ACHN (cell line): Measurements from ENCODE around the gene TRIM51G.
"Not testable (repeated sequence)": the region's sequence is repeated elsewhere in the genome, so short reads cannot be mapped to it uniquely, and the experiment has no call there.

ENCODE experiments used
- DNase-seq: peaks from one replicate; pipeline ENCODE4 v3.0.0-alpha.2; 2015
- in situ Hi-C: cut with HindIII; loops from 2 replicates; pipeline ENCODE4 v1.10.0; 2017; ENCODE audit warnings: low sequenced_read_pairs, low pct_ligation_motif_present, low pct_unique_long_range_greater_than_20kb

The TRIM51G gene

GRCh38 chr11:48983785-48984184, at the start of gene TRIM51G:
TSS of gene TRIM51G (minus strand) at chr11:48983885. CDS start at chr11:48981695, 2,190 bp downstream.
- in situ Hi-C loops, result not testable (repeated sequence)

GRCh38 chr11:49028523-49028922, 44.8 kb upstream of the TRIM51G start, which contains the start of gene TRIM49B:
TSS of gene TRIM49B (plus strand) at chr11:49028823. CDS start at chr11:49031600, 2,777 bp downstream.
- in situ Hi-C loops, DNase-seq: not testable (repeated sequence)

More at GRCh38 chr11:48983785-48984184, at the start of gene TRIM51G:
- not testable (repeated sequence) for DNase-seq

GRCh38 chr11:48968592-48968991, 15.1 kb downstream of the TRIM51G start:
- DNase-seq, in situ Hi-C loops: not testable (repeated sequence)

GRCh38 chr11:48955315-48956049, 28.2 kb downstream of the TRIM51G start:
- DNase-seq, in situ Hi-C loops: not testable (repeated sequence)

- DNase-seq, result not testable (repeated sequence)
Observed at GRCh38 chr11:48945796-48946195, 37.9 kb downstream of the TRIM51G start.

More at GRCh38 chr11:48945796-48946195, 37.9 kb downstream of the TRIM51G start:
- in situ Hi-C loops, result not testable (repeated sequence)
